A673 (cell line): ENCODE results near the gene APOC3. TPM values are rescaled to one million over a fixed set of nuclear protein-coding genes. Genes with fewer than 3 reads are reported as not detected.

Source experiments
- BruUV-seq: library from RNA; stranded (reverse); fragments of 400-500 nt; replicated peaks from 2 replicates; lab custom pipeline; 2021; lab: Mats Ljungman, UMichigan
- CTCF ChIA-PET: fragments of 300-600 bp; sonication (Branson Sonifier 250); formaldehyde crosslinking; loops from one replicate; lab custom pipeline; 2022; ENCODE audit warnings: antibody characterized with exemption; lab: Charles Lee
- POLR2A ChIA-PET: fragments of 300-600 bp; sonication (Branson Sonifier 250); formaldehyde crosslinking; loops from one replicate; lab custom pipeline; 2022; ENCODE audit warnings: antibody characterized with exemption; ENCODE audit not compliant: low non-redundant PET; lab: Charles Lee
- DNase-seq: peaks from one replicate; pipeline ENCODE4 v3.0.0-alpha.2; 2015; ENCODE audit warnings: low spot score
- H3K27ac ChIP-seq: fragments of 200-600 bp; sonication (generic); 2 replicates; pipeline ENCODE4 v1.5.1; 2016; ENCODE audit warnings: mixed run types, low read depth, mild to moderate bottlenecking, mixed read lengths, antibody characterized with exemption, low read length; ENCODE audit not compliant: poor library complexity, severe bottlenecking
- H3K27me3 ChIP-seq: fragments of 200-600 bp; sonication (generic); replicated peaks from 2 replicates; pipeline ENCODE4 v1.6.1; 2017; ENCODE audit warnings: mixed run types, low read depth, mild to moderate bottlenecking, mixed read lengths, antibody characterized with exemption, low read length; ENCODE audit not compliant: insufficient read depth, poor library complexity
- H3K36me3 ChIP-seq: fragments of 200-600 bp; sonication (generic); 2 replicates; pipeline ENCODE4 v1.6.1; 2016; ENCODE audit warnings: mixed run types, mild to moderate bottlenecking, mixed read lengths, antibody characterized with exemption, low read length; ENCODE audit not compliant: insufficient read depth, poor library complexity, severe bottlenecking
- H3K4me1 ChIP-seq: fragments of 200-600 bp; sonication (generic); 2 replicates; pipeline ENCODE4 v1.6.1; 2017; ENCODE audit warnings: mixed run types, mild to moderate bottlenecking, mixed read lengths, antibody characterized with exemption, low read length; ENCODE audit not compliant: insufficient read depth, poor library complexity, severe bottlenecking
- H3K4me3 ChIP-seq: fragments of 200-600 bp; sonication (generic); 2 replicates; pipeline ENCODE4 v1.5.1; 2016; ENCODE audit warnings: low read depth, mixed run types, mild to moderate bottlenecking, mixed read lengths, low read length; ENCODE audit not compliant: poor library complexity, severe bottlenecking
- H3K9me3 ChIP-seq: fragments of 200-600 bp; sonication (generic); 2 replicates; pipeline ENCODE4 v1.6.1; 2016; ENCODE audit warnings: mixed run types, low read depth, mild to moderate bottlenecking, mixed read lengths, antibody characterized with exemption, low read length; ENCODE audit not compliant: poor library complexity, severe bottlenecking
- EZH2 ChIP-seq: fragments of 200-600 bp; sonication (generic); IDR thresholded peaks from 2 replicates; pipeline ENCODE4 v1.6.1; 2017; ENCODE audit warnings: borderline replicate concordance, low read depth, mild to moderate bottlenecking, mixed read lengths, antibody characterized with exemption, low read length; ENCODE audit not compliant: poor library complexity, severe bottlenecking
- intact Hi-C: fragments of 100-400 bp; cut with micrococcal nuclease; formaldehyde crosslinking; loops from one replicate; pipeline ENCODE4 v1.10.0; 2022; ENCODE audit not compliant: unreplicated experiment
- total RNA-seq: library from RNA; stranded (reverse); gene quantifications from 2 replicates; pipeline ENCODE4 v1.2.3, GENCODE V29; 2021
- TF ChIP-seq, protein P1 (sequence below): fragments of 300-800, 200-600 bp; sonication (generic); conservative IDR thresholded peaks from 2 replicates; pipeline ENCODE4 v1.5.1; 2017; ENCODE audit warnings: low read depth, mild to moderate bottlenecking, antibody characterized with exemption, low read length, moderate library complexity, mixed read lengths

The APOC3 gene
- total RNA-seq, 1 experiment from 2014 or later = not detected

DNA sequence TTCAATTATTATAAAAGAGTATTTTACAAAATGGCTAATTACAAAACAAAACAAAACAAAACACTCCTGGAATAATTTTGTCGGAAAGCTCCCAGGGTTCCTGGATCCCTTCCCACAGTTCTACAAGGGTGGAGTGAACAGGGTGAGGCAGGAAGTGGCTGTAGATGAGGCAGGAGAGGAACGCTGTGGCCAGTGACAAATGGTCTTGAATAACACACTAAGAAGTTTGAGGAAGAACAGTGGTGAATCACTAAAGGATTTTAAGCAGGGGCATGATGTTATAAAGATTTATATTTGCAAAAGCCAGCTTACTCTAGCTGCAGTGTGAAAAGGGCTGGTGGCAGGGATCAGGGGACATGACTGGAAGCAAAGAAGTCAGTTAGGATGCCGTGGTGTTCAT is 41.5 kb downstream of the APOC3 start:
- POLR2A ChIA-PET = interaction anchor here (0.6 kb wide), 1 partner anchor 245 kb away, joined by 4 read pairs; no protein-coding TSS in a partner anchor
- Histone ChIP-seq H3K9me3 (no peaks in the 10 kb centered on the region), H3K36me3 (peaks cover 67% of the 10 kb centered on the region), H3K4me3 (no peak overlapping the region), H3K4me1 (peaks cover under 1% of the 10 kb centered on the region), H3K27me3 (no peaks in the 10 kb centered on the region), H3K27ac (no peak overlapping the region)
- BruUV-seq = no TSS peak
- no peak for TF ChIP-seq EZH2
- TF ChIP-seq, protein P1, sequence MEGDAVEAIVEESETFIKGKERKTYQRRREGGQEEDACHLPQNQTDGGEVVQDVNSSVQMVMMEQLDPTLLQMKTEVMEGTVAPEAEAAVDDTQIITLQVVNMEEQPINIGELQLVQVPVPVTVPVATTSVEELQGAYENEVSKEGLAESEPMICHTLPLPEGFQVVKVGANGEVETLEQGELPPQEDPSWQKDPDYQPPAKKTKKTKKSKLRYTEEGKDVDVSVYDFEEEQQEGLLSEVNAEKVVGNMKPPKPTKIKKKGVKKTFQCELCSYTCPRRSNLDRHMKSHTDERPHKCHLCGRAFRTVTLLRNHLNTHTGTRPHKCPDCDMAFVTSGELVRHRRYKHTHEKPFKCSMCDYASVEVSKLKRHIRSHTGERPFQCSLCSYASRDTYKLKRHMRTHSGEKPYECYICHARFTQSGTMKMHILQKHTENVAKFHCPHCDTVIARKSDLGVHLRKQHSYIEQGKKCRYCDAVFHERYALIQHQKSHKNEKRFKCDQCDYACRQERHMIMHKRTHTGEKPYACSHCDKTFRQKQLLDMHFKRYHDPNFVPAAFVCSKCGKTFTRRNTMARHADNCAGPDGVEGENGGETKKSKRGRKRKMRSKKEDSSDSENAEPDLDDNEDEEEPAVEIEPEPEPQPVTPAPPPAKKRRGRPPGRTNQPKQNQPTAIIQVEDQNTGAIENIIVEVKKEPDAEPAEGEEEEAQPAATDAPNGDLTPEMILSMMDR = no peak
- no peak for DNase-seq
- CTCF ChIA-PET = no interaction called here
- intact Hi-C loops = no loop called here

DNA sequence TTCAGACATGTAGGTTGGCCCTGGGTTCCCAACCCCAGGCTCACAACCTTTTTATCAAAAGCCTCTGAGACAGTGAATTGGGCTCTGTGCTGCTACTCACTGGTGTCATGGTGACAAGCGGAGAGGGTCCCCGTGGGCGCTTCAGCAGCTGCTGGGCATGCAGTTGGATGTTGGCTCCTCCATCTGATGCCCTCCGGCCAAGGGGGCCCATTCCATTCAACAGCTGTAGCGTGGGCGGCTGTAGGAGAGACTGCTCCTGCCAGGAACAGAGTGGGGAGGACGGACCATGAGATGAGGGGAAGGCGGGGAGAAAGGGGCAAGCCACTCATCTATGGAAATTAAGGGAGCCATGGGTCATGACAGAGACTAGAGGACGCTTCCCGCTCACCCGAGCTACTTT is 43.7 kb downstream of the APOC3 start:
- Histone ChIP-seq H3K27me3 (no peaks in the 10 kb centered on the region), H3K36me3 (peaks cover 59% of the 10 kb centered on the region), H3K9me3 (no peaks in the 10 kb centered on the region), H3K4me3 (no peak overlapping the region), H3K27ac (no peak overlapping the region), H3K4me1 (no peaks in the 10 kb centered on the region)
- CTCF ChIA-PET = no interaction called here
- POLR2A ChIA-PET = no interaction called here
- no TSS peak for BruUV-seq
- intact Hi-C loops = no loop called here
- no peak for TF ChIP-seq EZH2
- TF ChIP-seq, protein P1 = no peak
- DNase-seq = no peak

DNA sequence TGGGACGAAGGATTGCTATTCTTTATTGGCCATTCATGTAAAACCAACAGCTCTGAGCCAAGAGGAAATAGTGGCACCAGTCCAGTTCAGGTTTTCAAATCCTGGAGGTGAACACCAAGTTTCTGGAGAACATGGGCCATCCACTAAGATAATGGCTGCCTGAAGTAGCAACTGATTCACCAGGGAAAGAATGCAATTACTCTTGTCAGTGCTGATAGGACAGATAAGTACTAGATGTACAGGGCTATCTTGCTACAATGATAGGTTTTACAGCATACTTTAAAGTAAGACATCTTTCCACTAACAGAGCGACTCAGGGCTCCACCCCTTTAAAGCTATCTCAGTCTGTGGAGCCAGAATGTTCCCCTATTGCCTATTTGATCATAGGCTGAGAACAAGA is 44.5 kb downstream of the APOC3 start:
- Histone ChIP-seq H3K27me3 (no peaks in the 10 kb centered on the region), H3K27ac (no peak overlapping the region), H3K9me3 (no peaks in the 10 kb centered on the region), H3K4me3 (no peak overlapping the region), H3K4me1 (no peaks in the 10 kb centered on the region), H3K36me3 (peaks cover 55% of the 10 kb centered on the region)
- intact Hi-C loops = no loop called here
- ChIA-PET CTCF (interaction anchor here (0.5 kb wide), 1 partner anchor 264 kb away, joined by 8 read pairs; no protein-coding TSS in a partner anchor), POLR2A (interaction anchor here (0.6 kb wide), 1 partner anchor 276 kb away, joined by 10 read pairs; no protein-coding TSS in a partner anchor)
- DNase-seq = no peak
- TF ChIP-seq EZH2 = no peak
- TF ChIP-seq, protein P1 = no peak
- no TSS peak for BruUV-seq
